Measurements from ENCODE around the gene SMIM20. TPM values are rescaled to one million over a fixed set of nuclear protein-coding genes. Genes with fewer than 3 reads are reported as not detected.
A peak's percentile ranks its signal among the peaks of the same experiment; 100 is the strongest.

SMIM20 gene
- total and polyA plus RNA-seq, 9 of the 15 experiments (the other 6 are each of a cell fraction or from before 2014, with no cell fraction given) = 25.1 to 51.0 (median 38.9) TPM

DNA sequence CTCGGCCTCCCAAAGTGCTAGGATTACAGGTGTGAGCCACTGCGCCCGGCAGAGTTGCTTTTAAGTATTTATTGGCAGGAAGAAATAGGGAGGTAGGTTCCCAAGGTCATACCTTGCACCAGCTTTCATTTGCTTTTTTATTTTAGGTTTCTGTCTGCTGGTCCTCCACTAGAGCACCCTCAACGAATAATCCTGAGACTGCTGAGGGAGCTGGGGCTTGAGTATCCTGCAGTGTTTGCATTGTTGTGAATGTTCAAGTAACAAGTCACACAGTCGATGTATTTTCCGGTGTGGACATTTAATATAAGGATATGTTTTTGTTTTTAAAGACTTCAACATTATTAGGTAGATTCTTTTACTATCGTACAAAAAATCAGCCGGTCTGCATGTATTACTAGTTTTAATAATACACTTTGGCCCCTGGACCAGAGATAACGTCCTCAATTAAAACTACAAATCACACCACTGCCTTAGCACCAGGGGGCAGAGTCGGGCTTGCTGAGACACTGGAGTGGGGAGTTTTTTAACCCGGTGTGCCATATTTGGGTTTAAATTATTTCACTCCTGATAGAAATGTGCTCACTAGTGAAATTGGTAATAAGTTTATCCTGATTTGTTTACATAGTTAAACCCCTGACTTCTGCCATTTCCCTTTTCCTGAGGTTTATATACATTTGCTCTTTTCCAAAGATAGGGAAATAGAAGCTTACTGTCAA is 11.6 kb downstream of the SMIM20 start (continued):
- TF ChIP-seq, protein P1, sequence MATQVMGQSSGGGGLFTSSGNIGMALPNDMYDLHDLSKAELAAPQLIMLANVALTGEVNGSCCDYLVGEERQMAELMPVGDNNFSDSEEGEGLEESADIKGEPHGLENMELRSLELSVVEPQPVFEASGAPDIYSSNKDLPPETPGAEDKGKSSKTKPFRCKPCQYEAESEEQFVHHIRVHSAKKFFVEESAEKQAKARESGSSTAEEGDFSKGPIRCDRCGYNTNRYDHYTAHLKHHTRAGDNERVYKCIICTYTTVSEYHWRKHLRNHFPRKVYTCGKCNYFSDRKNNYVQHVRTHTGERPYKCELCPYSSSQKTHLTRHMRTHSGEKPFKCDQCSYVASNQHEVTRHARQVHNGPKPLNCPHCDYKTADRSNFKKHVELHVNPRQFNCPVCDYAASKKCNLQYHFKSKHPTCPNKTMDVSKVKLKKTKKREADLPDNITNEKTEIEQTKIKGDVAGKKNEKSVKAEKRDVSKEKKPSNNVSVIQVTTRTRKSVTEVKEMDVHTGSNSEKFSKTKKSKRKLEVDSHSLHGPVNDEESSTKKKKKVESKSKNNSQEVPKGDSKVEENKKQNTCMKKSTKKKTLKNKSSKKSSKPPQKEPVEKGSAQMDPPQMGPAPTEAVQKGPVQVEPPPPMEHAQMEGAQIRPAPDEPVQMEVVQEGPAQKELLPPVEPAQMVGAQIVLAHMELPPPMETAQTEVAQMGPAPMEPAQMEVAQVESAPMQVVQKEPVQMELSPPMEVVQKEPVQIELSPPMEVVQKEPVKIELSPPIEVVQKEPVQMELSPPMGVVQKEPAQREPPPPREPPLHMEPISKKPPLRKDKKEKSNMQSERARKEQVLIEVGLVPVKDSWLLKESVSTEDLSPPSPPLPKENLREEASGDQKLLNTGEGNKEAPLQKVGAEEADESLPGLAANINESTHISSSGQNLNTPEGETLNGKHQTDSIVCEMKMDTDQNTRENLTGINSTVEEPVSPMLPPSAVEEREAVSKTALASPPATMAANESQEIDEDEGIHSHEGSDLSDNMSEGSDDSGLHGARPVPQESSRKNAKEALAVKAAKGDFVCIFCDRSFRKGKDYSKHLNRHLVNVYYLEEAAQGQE (IDR thresholded peaks at IDR 0.05; ENCODE audit: borderline replicate concordance) = peak; percentile 16; the same call in 1 of the 2 replicates
- TF ChIP-seq, protein P1 (CRISPR knock-in tag; IDR thresholded peaks at IDR 0.05; ENCODE audit: low read depth) = no peak
- TF ChIP-seq SAFB2 (IDR thresholded peaks at IDR 0.05; ENCODE audit: borderline replicate concordance, low read depth, low read length, severe bottlenecking) (no peak), RAD21 (CRISPR knock-in tag; conservative IDR thresholded peaks at IDR 0.05 in 1 of 2, IDR thresholded peaks at IDR 0.05 in 1 of 2) (peak in 1 of 2 experiments; percentile 53; a peak in 3 of 4 replicates), BCOR (IDR thresholded peaks at IDR 0.05) (no peak), BRD4 (IDR thresholded peaks at IDR 0.05) (no peak), TFAP4 (CRISPR knock-in tag; IDR thresholded peaks at IDR 0.05; ENCODE audit: borderline replicate concordance) (no peak), KDM1A (IDR thresholded peaks at IDR 0.05) (no peak), HMBOX1 (IDR thresholded peaks at IDR 0.05) (no peak), DEAF1 (CRISPR knock-in tag; IDR thresholded peaks at IDR 0.05) (no peak)
- TF ChIP-seq, protein P2, sequence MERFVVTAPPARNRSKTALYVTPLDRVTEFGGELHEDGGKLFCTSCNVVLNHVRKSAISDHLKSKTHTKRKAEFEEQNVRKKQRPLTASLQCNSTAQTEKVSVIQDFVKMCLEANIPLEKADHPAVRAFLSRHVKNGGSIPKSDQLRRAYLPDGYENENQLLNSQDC (CRISPR knock-in tag; IDR thresholded peaks at IDR 0.05) = no peak
- TF ChIP-seq, protein P3, sequence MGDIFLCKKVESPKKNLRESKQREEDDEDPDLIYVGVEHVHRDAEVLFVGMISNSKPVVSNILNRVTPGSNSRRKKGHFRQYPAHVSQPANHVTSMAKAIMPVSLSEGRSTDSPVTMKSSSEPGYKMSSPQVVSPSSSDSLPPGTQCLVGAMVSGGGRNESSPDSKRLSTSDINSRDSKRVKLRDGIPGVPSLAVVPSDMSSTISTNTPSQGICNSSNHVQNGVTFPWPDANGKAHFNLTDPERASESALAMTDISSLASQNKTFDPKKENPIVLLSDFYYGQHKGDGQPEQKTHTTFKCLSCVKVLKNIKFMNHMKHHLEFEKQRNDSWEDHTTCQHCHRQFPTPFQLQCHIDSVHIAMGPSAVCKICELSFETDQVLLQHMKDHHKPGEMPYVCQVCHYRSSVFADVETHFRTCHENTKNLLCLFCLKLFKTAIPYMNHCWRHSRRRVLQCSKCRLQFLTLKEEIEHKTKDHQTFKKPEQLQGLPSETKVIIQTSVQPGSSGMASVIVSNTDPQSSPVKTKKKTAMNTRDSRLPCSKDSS (IDR thresholded peaks at IDR 0.05; ENCODE audit: low read depth, partially characterized antibody) = no peak
